Stimulated activated naive B cell treated with anti-CD40 and anti-IgM and Interleukin-4, amounts not matched to agents 10 μg/mL and 1 μg/mL and 100 μg/mL, for 72 hours (primary cell): ENCODE results near the gene C1orf122.
A peak's percentile ranks its signal among the peaks of the same experiment; 100 is the strongest.

Source experiments
- ATAC-seq, 2 donors: fragments of 150-1000 bp; cut with Tn5 transposase; replicated peaks; 2 replicates each; pipeline ENCODE4 v1.10.0; 2021; ENCODE audit warnings: moderate library complexity in 1 of 2
- DNase-seq: peaks from one replicate; pipeline ENCODE4 v3.0.0; 2021
- H3K27ac Mint-ChIP-seq: one replicate; pipeline ENCODE4 v1.8.0; 2022; ENCODE audit warnings: mild to moderate bottlenecking, mixed read lengths
- H3K27me3 Mint-ChIP-seq, 2 donors: one replicate each; pipeline ENCODE4 v1.8.0; 2022; ENCODE audit warnings: mixed read lengths in 2 of 2
- H3K36me3 Mint-ChIP-seq, 2 donors: one replicate each; pipeline ENCODE4 v1.8.0; 2022; ENCODE audit warnings: mixed read lengths in 2 of 2, mild to moderate bottlenecking in 1 of 2
- H3K4me1 Mint-ChIP-seq, 2 donors: one replicate each; pipeline ENCODE4 v1.8.0; 2022; ENCODE audit warnings: mixed read lengths in 2 of 2, mild to moderate bottlenecking in 1 of 2
- H3K4me3 Mint-ChIP-seq, 2 donors: one replicate each; pipeline ENCODE4 v1.8.0; 2022; ENCODE audit warnings: mild to moderate bottlenecking in 2 of 2, mixed read lengths in 2 of 2, moderate library complexity in 1 of 2
- H3K9me3 Mint-ChIP-seq, 2 donors: one replicate each; pipeline ENCODE4 v1.8.0; 2022; ENCODE audit warnings: mixed read lengths in 2 of 2, mild to moderate bottlenecking in 1 of 2

Gene C1orf122

DNA sequence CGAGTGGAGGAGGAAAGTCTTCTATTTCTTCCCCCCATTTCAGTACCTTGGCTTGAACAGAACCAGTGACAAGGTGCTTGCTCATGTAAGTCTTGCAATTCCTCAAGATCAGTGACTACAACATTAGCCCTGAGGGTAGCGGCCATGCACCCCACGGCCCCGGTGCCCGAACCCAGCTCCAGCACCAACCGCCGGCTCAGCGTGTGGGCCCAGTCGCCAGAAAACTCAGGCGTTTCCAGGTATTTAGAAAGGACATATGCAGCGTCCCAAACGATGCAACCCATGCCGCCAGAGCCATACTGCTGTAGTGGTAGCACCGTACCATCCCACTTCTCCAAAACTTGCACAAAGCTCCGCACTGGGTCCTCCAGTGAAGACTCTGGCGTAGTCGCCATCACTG is 25.1 kb upstream of the C1orf122 start:
- H3K4me3 Mint-ChIP-seq, result no peak overlapping the region
- H3K27ac Mint-ChIP-seq, result no peak overlapping the region
- peaks cover 8 to 25% of the 10 kb centered on the region in 2 donors for H3K4me1 Mint-ChIP-seq
- H3K9me3 Mint-ChIP-seq, result no peaks in the 10 kb centered on the region
- H3K36me3 Mint-ChIP-seq, result no peaks in the 10 kb centered on the region
- DNase-seq (no peak), ATAC-seq (no peak)
- H3K27me3 Mint-ChIP-seq, result peaks cover 33 to 45% of the 10 kb centered on the region in 2 donors

- no peak for DNase-seq
- Mint-ChIP-seq H3K27me3 (peaks cover 16 to 44% of the 10 kb centered on the region in 2 donors), H3K4me3 (peak overlapping the region; percentile 80 to 85), H3K27ac (no peak overlapping the region), H3K36me3 (peaks cover 5 to 8% of the 10 kb centered on the region in 2 donors), H3K4me1 (peaks cover 24 to 33% of the 10 kb centered on the region in 2 donors), H3K9me3 (no peaks in the 10 kb centered on the region)
- ATAC-seq, result no peak
These were observed 14.5 kb upstream of the C1orf122 start for GRCh38 chr1:37792943-37793686.

DNA sequence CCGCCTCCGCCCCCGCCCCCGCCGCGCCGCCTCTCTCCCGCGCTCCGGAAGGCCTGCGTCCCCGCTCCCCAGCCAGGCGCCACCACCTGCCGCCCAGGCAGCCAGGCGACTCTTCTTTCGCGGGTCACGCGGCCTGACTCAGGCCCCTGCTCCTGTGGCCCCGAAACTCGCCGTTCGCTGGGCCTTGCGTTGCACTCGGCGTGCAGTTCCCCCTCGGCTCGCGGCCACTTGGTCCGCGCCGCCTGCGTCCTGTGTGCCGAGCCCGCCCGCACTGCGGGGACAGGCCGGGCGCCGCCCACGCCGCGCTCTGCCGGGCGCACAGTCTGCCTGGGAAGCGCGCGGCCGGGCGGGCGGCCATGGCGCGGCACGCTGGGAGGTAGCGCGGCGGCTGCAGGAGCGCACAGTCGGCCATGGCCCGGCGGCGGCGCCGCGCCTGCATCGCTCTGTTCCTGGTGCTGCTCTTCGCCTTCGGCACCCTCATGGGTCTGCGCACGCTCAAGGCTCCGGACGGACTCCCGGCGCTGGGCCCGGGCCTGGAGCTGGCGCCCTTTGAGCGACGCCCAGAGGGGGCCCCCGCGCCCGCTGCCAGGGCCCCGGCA is 13.7 kb upstream of the C1orf122 start, which contains the start of gene MANEAL:
MANEAL (plus strand) TSS at position 75 of the 599 bp plus-strand sequence; CDS start at position 411, 336 bp downstream.
- peak within 1 kb of the TSS; percentile 85 for H3K4me3 Mint-ChIP-seq
- ATAC-seq (peak; percentile 69 to 73), DNase-seq (peak; percentile 62)
- H3K27me3 Mint-ChIP-seq, result peaks cover 16 to 38% of the 10 kb centered on the region in 2 donors
- H3K36me3 Mint-ChIP-seq, result peaks cover 10 to 13% of the 10 kb centered on the region in 2 donors
- peaks cover 24 to 36% of the 10 kb centered on the region in 2 donors for H3K4me1 Mint-ChIP-seq
- no peaks in the 10 kb centered on the region for H3K9me3 Mint-ChIP-seq
- H3K27ac Mint-ChIP-seq, result peak within 1 kb of the TSS; percentile 82

DNA sequence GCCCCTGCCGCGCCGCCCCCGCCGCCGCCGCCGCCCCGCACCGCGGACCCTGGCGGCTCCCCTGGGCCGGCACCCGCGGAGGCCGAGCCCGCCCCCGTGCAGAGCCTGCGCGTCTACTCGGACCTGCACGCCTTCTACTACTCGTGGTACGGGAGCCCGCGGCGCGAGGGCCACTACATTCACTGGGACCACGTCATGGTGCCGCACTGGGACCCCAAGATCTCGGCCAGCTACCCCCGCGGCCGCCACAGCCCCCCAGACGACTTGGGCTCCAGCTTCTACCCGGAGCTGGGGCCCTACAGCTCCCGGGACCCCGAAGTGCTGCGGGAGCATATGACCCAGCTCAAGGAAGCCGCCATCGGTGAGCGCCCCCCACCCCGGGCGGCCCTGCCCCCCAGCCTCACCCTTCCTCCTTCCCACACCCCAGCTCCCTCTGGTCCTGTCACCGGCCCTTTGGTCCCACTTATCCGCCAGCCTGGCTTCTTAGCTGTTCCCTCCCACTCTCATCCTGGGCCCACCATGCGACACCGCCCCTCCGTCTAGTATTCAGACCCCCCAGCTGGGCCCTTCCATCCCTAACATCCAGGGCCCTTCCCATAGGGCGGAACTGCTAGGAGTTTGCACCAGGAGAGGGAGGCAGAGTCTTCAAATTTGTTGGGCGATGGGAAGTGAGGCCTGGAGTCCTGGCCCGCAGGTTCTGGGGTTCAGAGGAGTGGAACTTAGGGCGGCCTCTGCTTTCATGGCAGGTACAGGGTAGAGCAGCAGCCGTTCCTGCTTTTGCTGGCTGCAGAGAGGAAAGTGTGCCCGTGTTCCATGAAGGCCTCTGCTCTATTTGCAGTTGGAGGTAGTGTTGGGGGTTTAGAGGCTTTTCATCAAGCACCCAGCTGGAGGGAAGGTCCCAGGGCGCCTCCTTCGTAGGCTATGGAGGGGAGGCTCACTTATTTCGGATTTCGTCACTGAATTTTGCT is 12.9 kb upstream of the C1orf122 start:
- peak; percentile 23 to 33 for ATAC-seq
- Mint-ChIP-seq H3K27me3 (peaks cover 16 to 34% of the 10 kb centered on the region in 2 donors), H3K4me3 (peak overlapping the region; percentile 85), H3K36me3 (peaks cover 15 to 21% of the 10 kb centered on the region in 2 donors), H3K27ac (peak overlapping the region; percentile 82), H3K9me3 (no peaks in the 10 kb centered on the region), H3K4me1 (peaks cover 29 to 36% of the 10 kb centered on the region in 2 donors)
- DNase-seq, result no peak

- Mint-ChIP-seq H3K27ac (peak overlapping the region; percentile 28), H3K4me3 (peak overlapping the region; percentile 85), H3K36me3 (peaks cover 19 to 30% of the 10 kb centered on the region in 2 donors), H3K4me1 (peaks cover 30 to 40% of the 10 kb centered on the region in 2 donors), H3K27me3 (peaks cover 13 to 26% of the 10 kb centered on the region in 2 donors), H3K9me3 (no peaks in the 10 kb centered on the region)
- DNase-seq (peak; percentile 15), ATAC-seq (no peak)
These were observed 12.1 kb upstream of the C1orf122 start for GRCh38 chr1:37795340-37796125.

DNA sequence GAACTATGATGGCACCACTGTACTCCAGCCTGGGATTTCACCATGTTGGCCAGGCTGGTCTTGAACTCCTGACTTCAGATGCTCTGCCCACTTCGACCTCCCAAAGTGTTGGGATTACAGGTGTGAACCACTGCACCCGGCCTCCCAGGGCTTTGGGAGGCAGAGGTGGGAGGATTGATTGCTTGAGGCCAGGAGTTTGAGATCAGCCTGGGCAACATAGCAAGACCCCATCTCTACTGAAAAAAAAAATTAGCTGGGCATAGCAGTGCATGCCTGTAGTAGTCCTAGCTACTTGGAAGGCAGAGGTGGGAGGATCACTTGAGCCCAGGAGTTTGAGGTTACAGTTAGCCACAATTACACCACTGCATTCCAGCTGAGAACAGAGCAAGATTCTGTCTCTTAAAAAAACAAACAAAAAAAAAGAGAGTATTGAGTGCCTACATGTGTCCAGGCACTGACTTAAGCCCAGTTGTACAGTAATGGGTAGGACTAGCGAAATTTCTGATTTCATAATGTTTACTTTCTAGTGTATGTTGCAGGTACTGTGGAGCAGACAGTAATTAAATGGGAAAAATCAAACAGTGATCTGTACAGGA is 9.7 kb upstream of the C1orf122 start:
- DNase-seq, result no peak
- no peaks in the 10 kb centered on the region for H3K9me3 Mint-ChIP-seq
- no peak overlapping the region for H3K27ac Mint-ChIP-seq
- H3K4me1 Mint-ChIP-seq, result peaks cover 30 to 48% of the 10 kb centered on the region in 2 donors
- ATAC-seq, result no peak
- peaks cover 0 to 5% of the 10 kb centered on the region in 2 donors for H3K27me3 Mint-ChIP-seq
- no peak overlapping the region for H3K4me3 Mint-ChIP-seq
- H3K36me3 Mint-ChIP-seq, result peaks cover 30 to 46% of the 10 kb centered on the region in 2 donors

- H3K27me3 Mint-ChIP-seq, result no peaks in the 10 kb centered on the region
- peaks cover 8 to 43% of the 10 kb centered on the region in 2 donors for H3K4me1 Mint-ChIP-seq
- no peak overlapping the region for H3K27ac Mint-ChIP-seq
- H3K4me3 Mint-ChIP-seq, result peak overlapping the region in 1 of 2 donors; percentile 21
- no peak for DNase-seq
- ATAC-seq, result no peak
- H3K36me3 Mint-ChIP-seq, result peaks cover 42 to 63% of the 10 kb centered on the region in 2 donors
- no peaks in the 10 kb centered on the region for H3K9me3 Mint-ChIP-seq
These were observed 5.2 kb upstream of the C1orf122 start for GRCh38 chr1:37802439-37802838.

GRCh38 chr1:37807220-37807554 is 403 bp upstream of the C1orf122 start:
- ATAC-seq (no peak), DNase-seq (no peak)
- no peaks in the 10 kb centered on the region for H3K27me3 Mint-ChIP-seq
- no peaks in the 10 kb centered on the region for H3K9me3 Mint-ChIP-seq
- H3K27ac Mint-ChIP-seq, result peak overlapping the region; percentile 95
- peaks cover 25 to 72% of the 10 kb centered on the region in 2 donors for H3K4me1 Mint-ChIP-seq
- peaks cover 35 to 53% of the 10 kb centered on the region in 2 donors for H3K36me3 Mint-ChIP-seq
- peak overlapping the region; percentile 91 to 94 for H3K4me3 Mint-ChIP-seq

DNA sequence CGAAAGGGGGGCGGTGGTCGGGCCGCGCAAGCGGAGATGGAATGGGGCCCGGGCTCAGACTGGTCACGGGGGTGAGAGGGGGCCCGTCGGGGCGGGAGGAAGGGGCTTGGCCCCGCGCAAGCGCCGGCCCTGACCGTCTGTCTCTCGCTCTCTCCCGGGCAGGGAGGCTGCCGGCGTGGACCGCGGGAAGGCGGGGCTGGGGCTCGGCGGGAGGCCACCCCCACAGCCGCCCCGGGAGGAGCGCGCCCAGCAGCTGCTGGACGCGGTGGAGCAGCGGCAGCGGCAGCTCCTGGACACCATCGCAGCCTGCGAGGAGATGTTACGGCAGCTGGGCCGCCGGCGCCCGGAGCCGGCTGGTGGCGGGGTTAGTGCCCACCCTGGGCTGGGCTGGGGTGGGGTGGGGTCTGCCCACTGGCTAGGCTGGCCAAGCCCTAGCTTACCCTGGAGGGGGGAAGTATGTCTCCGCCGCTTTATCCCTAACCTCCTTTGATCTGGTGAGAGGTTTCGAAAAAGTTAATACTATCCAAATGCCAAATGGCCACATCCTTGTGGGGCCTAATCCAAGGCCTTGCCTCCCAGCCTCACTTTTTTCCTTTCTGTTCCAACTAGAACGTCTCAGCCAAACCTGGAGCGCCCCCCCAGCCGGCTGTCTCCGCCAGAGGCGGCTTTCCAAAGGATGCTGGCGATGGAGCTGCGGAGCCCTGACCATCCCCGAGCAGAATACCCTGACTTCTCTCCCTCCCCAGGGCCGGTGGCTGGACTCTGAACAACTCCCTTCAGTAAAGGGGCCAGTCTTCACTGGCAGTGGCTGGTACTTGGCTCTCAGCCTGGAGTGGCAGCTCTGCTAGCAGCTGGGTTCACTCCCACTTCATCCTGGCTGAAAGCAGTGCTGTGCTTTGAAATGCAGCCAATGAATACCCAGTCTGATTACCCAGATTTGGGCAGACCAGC is 1.1 kb downstream of the C1orf122 start:
- no peak for DNase-seq
- Mint-ChIP-seq H3K27me3 (no peaks in the 10 kb centered on the region), H3K4me3 (peak overlapping the region; percentile 92 to 94), H3K9me3 (no peaks in the 10 kb centered on the region), H3K27ac (peak overlapping the region; percentile 96), H3K36me3 (peaks cover 29 to 47% of the 10 kb centered on the region in 2 donors), H3K4me1 (peaks cover 25 to 67% of the 10 kb centered on the region in 2 donors)
- peak; percentile 63 to 64 for ATAC-seq

DNA sequence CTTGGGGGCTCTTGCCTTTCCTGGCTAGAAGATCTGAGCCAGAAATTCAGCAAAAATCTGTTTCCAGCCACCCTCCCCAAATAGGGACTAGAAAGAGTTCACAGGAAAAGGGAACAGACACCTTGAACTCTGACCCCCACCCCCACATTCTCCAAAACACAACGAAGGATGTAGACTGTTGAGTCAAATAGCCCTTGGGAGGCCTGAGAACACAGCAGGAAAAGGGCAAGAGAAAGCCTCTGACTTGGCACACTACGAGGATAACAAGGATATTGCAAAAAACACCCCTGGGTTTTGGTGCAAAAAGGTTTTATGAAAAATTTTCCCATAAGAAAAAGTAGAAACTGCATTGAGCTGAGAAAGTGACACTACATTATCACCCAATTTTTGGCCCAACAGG is 2.4 kb downstream of the C1orf122 start:
- DNase-seq (no peak), ATAC-seq (no peak)
- Mint-ChIP-seq H3K27me3 (no peaks in the 10 kb centered on the region), H3K4me3 (peak overlapping the region in 1 of 2 donors; percentile 39), H3K9me3 (no peaks in the 10 kb centered on the region), H3K27ac (peak overlapping the region; percentile 2), H3K4me1 (peaks cover 25 to 65% of the 10 kb centered on the region in 2 donors), H3K36me3 (peaks cover 25 to 45% of the 10 kb centered on the region in 2 donors)

DNA sequence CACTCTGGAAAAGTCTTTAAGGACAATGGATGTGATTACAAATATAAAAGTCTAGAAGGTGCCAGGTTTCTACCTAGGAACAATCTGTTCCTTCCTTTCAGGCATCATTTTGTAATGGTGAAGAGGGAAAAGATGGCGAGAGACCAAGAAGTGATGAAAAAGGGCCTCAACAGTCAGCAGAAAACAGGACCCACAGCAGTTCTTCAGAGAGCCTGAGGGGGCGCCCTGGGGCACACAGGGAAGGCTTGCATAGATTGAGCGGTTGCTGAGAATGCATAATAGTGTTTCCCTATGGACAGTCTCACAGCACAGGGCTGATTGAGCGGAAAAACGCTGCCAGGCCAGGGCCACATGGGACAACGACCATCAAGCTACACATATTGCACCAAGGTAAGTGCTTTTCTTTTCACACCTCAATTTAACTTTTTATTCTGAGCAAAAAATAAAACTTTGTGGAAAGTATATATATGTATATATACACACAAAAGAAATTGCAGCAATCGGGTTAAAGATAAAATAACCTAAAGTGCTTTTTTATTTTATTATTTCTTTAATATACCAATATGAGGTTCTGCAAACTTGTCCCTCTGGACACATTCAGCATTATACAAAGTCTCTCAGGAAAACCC is 3.6 kb downstream of the C1orf122 start:
- Mint-ChIP-seq H3K4me1 (peaks cover 25 to 59% of the 10 kb centered on the region in 2 donors), H3K27ac (peak overlapping the region; percentile 22), H3K9me3 (no peaks in the 10 kb centered on the region), H3K27me3 (no peaks in the 10 kb centered on the region), H3K4me3 (peak overlapping the region in 1 of 2 donors; percentile 53), H3K36me3 (peaks cover 28 to 52% of the 10 kb centered on the region in 2 donors)
- DNase-seq, result peak; percentile 33
- peak in 1 of 2 donors; percentile 18 for ATAC-seq
